ENCODE measurements around the gene USP5.
"Not testable (repeated sequence)": the region's sequence is repeated elsewhere in the genome, so short reads cannot be mapped to it uniquely, and the experiment has no call there.

The USP5 gene

DNA sequence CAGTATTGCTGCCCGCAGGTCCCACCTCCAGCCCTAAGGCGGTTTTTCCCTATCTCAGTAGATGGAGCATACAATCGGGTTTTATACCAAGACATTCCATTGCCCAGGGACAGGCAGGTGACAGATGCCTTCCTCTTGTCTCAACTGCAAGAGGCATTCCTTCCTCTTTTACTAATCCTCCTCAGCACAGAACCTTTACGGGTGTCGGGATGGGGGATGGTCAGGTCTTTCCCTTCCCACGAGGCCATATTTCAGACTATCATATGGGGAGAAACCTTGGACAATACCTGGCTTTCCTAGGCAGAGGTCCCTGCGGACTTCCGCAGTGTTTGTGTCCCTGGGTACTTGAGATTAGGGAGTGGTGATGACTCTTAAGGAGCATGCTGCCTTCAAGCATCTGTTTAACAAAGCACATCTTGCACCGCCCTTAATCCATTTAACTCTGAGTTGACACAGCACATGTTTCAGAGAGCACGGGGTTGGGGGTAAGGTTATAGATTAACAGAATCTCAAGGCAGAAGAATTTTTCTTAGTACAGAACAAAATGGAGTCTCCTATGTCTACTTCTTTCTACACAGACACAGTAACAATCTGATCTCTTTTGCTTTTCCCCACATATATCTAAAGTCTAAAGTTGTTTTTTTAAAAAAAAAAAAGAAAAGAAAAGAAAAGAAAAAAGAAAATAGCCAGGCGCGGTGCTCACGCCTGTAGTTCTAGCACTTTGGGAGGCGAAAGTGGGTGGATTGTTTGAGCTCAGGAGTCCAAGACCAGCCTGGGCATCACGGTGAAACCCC lies 34.5 kb downstream of the USP5 start:
- DNase-seq (ENCODE audit: low spot score), result not testable (repeated sequence)

GRCh38 chr12:6887460-6887859 lies 35.5 kb downstream of the USP5 start:
- DNase-seq (ENCODE audit: low spot score), result no peak

DNA sequence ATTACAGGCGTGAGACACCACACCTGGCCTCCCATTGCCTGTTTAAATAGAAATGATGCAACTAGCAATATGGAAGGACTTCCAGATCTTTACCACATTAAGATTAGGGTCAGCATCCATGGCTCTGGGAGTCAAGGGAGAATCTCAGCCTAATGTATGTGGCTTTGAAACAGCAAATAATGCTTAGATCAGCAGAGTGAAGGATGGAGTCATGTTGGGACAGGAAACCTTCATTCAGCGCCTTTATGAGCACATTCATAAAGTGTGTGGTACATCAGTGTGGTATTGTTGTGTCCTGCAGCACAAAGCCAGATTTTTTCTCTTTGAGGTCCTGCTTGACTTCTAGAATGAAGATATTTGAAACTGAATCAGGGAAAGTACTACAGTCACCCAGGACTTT lies 36.4 kb downstream of the USP5 start:
- no peak for DNase-seq (ENCODE audit: low spot score)

- DNase-seq (ENCODE audit: low spot score), result not testable (repeated sequence)
These were observed 36.8 kb downstream of the USP5 start for GRCh38 chr12:6888794-6889193.

DNA sequence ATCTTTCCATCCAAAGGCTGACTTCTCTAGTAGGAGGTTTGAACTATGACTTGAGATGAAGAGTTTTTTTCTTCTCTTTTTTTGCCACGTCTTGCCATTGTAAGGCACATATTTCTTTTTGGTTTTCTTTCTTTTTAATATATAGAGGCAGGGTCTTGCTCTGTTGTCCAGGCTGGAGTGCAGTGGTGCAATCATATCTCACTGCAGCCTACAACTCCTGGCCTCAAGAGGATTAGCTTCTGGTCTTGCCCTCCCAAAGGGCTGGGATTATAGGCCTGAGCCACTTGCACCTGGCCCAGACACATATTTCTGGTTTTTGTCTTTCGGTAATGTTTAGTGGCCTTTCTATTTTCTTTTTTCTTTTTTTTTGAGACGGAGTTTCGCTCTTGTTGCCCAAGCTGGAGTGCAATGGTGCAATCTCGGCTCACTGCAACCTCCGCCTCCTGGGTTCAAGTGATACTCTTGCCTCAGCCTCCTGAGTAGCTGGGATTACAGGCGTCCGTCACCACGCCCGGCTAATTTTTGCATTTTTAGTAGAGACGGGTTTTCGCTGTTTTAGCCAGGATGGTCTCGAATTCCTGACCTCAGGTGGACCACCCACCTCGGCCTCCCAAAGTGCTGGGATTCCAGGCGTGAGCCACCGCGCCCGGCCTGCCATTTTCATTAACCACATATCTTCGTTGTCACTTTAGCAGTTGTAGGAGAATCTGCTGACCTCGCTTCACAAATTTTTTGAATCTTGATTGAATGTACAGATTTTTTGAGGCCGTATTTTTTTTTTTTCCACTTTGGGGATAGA lies 38.0 kb downstream of the USP5 start:
- not testable (repeated sequence) for DNase-seq (ENCODE audit: low spot score)

- peak; percentile 96 for DNase-seq (ENCODE audit: low spot score)
These were observed 39.1 kb downstream of the USP5 start for GRCh38 chr12:6890789-6891645.

DNA sequence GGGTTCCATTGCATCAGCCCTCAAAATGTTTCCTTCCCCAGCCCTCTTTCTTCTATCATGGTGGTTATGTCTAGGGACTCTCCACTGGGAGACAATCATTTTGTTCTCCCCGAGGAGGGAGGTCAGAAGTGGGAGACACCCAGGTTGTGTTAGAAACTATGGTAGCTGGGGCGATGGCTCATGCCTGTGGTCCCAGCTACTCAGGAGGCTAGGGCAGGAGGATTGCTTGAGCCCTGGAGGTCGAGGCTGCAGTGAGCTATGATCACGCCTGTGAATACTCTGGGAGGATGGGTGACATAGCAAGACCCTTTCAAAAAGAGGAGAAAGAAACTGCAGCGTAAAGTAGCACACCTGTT lies 39.7 kb downstream of the USP5 start:
- DNase-seq (ENCODE audit: low spot score), result no peak

- DNase-seq (ENCODE audit: low spot score), result not testable (repeated sequence)
These were observed 40.7 kb downstream of the USP5 start for GRCh38 chr12:6892683-6893082.

DNA sequence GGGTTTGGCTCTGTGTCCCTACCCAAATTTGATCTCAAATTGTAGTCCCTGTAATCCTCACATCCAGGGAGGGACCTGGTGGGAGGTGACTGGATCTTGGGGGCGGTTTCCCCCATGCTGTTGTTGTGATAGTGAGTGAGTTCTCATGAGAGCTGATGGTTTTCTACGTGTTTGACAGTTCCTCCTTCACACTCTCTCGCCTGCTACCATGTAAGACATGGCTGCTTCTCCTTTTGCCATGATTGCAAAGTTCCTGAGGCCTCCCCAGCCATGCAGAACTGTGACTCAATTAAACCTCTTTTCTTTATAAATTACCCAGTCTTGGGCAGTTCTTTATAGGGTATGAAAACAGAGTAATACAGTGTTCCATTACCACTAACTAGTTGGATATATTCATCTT lies 42.4 kb downstream of the USP5 start:
- no peak for DNase-seq (ENCODE audit: low spot score)

DNA sequence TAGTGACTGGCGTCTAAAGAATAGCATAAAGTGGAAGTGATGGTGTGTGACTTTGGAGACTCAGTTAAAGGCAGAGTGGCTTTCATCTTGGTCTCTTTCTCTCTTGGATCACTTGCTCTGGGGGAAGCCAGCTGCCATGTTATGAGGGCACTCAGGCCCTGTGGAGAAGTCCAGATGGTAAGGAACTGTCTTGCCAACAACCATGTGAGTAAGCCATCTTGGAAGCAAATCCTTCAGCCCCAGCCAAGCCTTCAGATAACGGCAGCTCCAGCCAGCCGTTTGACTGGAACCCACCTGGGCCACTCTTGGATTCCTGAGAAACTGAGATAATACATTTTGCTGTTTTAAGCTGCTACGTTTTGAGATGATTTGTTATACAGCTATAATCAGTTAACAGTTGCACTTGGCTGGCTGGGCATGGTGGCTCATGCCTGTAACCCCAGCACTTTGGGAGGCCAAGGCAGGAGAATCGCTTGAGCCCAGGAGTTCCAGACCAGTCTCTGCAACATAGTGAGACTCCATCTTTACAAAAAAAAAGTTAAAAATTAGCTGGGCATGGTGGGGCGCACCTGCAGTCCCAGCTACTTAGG lies 45.0 kb downstream of the USP5 start:
- no peak for DNase-seq (ENCODE audit: low spot score)

GRCh38 chr12:6899427-6899826 lies 47.5 kb downstream of the USP5 start:
- DNase-seq (ENCODE audit: low spot score), result no peak

DNA sequence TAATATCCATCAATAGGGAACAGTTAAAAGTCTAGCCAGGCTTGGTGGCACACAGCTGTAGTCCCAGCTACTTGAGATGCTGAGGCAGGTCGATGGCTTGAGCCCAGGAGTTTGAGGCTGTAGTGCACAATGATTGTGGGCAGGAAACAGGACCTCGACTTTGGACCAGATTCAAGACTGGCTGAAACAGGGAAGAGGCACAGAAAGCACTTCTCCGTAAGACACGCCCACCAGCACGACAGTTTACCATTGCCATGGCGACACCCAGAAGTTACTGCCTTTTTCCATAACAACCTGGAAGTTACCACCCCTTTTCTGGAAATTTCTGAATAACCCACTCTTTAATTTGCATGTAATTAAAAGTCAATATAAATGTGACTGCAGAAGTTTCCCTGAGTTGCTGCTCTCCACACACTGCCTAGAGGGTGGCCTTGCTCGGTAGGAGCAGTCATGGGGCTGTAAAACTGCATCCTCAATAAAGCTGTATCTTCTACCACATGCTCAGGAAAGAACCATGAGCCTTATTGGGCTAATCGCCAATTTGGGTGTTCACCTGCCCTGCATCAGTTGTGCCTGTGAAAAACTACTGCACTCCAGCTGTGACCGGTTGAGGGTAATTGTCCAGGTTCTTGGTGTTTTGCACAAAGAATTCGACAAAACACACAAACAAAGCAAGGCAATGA lies 48.0 kb downstream of the USP5 start:
- no peak for DNase-seq (ENCODE audit: low spot score)

DNA sequence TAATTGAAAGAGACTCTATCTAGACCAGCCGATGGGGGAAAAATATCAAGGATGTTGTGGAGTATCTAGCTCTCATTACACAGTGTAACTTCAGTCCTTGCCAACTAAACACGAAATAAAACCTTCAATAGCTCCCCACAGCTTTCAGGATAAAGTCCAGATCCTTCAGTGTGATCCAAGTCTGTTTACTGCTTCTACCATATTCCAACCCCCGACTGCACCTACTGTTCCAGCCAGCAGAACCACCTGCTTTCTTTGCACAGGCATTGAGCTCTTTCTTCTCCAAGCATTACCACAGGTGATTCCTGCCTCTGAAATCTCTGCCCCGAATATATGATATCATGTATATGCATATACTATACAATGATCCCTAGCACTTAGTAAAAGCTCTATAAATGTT lies 50.5 kb downstream of the USP5 start:
- no peak for DNase-seq (ENCODE audit: low spot score)

- no peak for DNase-seq (ENCODE audit: low spot score)
These were observed 51.8 kb downstream of the USP5 start for GRCh38 chr12:6903722-6904121.

GRCh38 chr12:6904280-6905276 lies 52.6 kb downstream of the USP5 start, which contains the start of gene LRRC23:
LRRC23 (plus strand) TSS chr12:6904822; CDS start chr12:6905634, 812 bp downstream.
- peak; percentile 94 for DNase-seq (ENCODE audit: low spot score)

- DNase-seq (ENCODE audit: low spot score), result no peak
These were observed 53.6 kb downstream of the USP5 start for GRCh38 chr12:6905414-6906040.

DNA sequence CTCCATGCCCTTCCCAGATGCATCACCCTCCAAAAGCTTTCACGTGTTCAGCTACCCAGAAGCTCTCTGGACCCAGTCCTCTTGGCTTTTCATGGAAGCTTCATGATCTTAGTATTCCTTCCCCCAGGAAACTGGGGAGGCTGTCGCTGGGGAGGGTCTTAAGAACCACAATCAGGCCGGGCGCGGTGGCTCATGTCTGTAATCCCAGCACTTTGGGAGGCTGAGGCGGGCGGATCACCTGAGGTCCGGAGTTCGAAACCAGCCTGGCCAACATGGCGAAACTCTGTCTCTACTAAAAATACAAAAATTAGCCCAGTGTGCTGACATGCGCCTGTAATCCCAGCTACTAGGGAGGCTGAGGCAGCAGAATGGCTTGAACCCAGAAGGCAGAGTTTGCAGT lies 56.2 kb downstream of the USP5 start:
- DNase-seq (ENCODE audit: low spot score), result not testable (repeated sequence)

DNA sequence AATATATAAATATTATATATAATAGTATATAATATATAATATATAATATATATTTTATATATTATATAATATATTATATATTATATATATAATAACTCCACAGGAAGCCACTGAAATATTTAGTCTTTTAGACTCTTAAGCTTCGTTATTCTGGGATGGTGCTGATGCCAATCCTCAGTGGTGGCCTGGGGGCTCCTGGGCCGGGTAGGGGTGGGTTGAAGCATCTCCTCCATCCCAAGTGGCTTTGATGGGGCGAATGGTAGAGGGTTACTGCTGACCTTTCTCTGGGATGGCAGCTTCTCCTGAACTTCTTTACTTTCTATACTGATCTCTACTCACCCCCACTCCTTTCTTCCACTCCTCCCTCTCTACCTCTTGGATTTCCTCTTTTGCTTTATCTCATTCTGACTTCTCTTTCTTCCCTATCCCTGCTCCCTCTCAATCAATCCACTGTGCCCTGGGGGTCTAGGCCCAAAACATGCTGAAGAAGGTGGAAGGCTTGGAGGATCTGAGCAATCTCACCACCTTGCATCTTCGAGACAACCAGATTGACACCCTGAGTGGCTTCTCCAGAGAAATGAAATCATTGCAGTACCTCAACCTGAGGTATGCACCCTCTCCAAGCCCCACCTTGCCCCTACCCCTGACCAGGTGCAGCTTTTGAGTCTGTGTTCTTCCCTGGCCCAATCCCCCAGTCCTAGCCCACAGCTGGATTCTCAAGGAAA lies 57.6 kb downstream of the USP5 start:
- DNase-seq (ENCODE audit: low spot score), result no peak

Measured in germinal center (tissue), 1 donor.